Heart left ventricle (tissue), 13 donors: ENCODE results near the gene NBR1.

ENCODE experiments used
- CTCF ChIP-seq, 12 donors: fragments of 200-600 bp; sonication (generic) in 4 of 12; IDR thresholded peaks; one replicate each; pipeline versions ENCODE4 v1.5.0 to v1.8.0; 2018 to 2022; ENCODE audit warnings: antibody characterized with exemption in 12 of 12, mild to moderate bottlenecking in 5 of 12
- POLR2A ChIP-seq, 2 donors: fragments of 450-650 bp; IDR thresholded peaks; one replicate each; pipeline ENCODE4 v1.6.1; 2017; ENCODE audit warnings: antibody characterized with exemption in 2 of 2, mild to moderate bottlenecking in 2 of 2, moderate library complexity in 2 of 2
- donor health status: ischemic (EF 13 %, LVEDD 7.1; RV severe dilation, severe dysfunction).
- donor health status: DM: no; HTN: yes; CAD: no.
- donor health status: DM: no; HTN: no; CAD: no.
- donor health status: ischemic (EF 25% LVEDD 6.9; RV normal size, moderate dysfunction).
- donor health status: ischemic (EF 25% LVEDD 5.7; RV mildly dilated, moderate dysfunction).
- donor health status: ischemic (EF 35%, LVEDD 5.7; RV mildly dilated, moderate dysfunction).
- donor health status: nonischemic (EF 11% LVEDD 7.7; RV severe dilation, severe dysfunction).
- donor health status: DM: yes; HTN: yes; CAD: no.
- donor health status: PGD.
- donor health status: ischemic (EF 29% LVEDD 5.4; RV normal size, mild dysfunction).
- donor health status: nonischemic (EF 23%, LVEDD 6.1; RV moderate dilation, normal function).

- no peak for TF ChIP-seq CTCF (IDR thresholded peaks at IDR 0.05)
- TF ChIP-seq POLR2A (IDR thresholded peaks at IDR 0.05): no peak
These were observed 44.3 kb downstream of the NBR1 start for GRCh38 chr17:43215341-43215740.
